Activated T-cell treated with anti-CD3 and anti-CD28 coated beads for 24 hours (primary cell): ENCODE measurements around the gene UBR4.
A peak's percentile ranks its signal among the peaks of the same experiment; 100 is the strongest.

Experiments used
- DNase-seq: peaks from one replicate; pipeline ENCODE4 v3.0.0-alpha.2; 2020; ENCODE audit warnings: low read depth

UBR4 gene

DNA sequence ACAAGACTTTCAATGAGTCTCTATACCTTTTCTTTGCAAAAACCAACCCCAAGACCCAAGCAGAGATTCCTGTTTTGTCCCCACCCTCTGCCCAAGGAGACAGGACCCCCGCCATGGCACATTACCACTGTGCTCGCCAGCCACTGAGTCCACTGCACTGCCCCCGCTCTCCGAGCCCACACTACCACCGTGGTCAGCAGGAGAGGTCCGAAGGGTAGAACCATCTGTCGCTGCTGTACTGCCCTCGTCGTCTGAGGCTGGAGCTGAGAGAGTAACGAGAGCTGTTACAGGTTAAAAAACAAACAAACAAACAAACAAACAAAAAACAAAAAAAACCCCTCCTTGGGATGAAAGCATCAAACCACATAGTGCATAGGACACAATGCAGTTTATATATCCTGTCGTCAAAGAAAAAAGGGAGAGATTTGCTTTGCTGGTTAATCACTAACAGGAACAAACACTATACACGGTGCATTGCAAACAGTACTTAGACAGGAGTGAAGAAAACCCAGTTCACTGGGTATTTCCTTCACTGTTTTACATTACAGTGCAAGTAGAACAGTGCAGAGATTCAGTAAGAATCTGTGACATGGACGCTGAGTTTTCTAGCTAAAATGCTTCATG, 71.0 kb downstream of the UBR4 start:
- DNase-seq, result no peak

DNA sequence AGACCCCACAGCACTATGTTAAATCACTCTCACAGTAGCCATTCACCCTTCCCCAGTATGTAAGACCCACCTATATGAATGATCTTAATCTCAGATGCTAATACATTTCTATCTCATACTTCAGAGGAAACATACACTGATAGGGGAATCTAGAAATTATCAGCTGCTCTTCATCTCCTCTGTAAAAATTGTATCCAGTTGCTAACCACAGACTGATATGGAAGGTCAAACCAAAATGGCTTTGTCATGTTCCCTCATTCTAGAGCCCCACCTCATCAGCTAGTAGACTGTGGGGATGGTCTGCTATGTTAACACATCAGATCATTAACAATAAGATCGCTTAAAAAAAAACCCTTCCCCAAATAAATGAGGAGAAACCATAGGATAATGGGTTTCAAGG, 71.7 kb downstream of the UBR4 start:
- DNase-seq, result no peak

DNA sequence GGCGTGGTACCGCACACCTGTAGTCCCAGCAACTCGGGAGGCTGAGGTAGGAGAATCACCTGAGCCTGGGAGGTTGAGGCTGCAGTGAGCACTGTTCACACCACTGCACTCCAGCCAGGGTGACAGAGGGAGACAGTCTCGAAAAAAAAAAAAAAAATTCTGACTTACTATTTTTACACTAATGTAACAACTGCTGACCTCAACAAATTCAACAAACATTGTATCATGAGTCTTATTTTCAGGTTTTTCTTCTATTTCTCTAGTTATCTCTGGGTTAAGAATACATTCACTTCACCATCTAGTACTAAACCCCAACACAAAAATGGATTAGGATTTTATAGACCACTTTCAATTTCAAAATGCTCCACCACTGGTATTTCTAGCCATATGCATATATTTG, 72.9 kb downstream of the UBR4 start:
- DNase-seq, result no peak

DNA sequence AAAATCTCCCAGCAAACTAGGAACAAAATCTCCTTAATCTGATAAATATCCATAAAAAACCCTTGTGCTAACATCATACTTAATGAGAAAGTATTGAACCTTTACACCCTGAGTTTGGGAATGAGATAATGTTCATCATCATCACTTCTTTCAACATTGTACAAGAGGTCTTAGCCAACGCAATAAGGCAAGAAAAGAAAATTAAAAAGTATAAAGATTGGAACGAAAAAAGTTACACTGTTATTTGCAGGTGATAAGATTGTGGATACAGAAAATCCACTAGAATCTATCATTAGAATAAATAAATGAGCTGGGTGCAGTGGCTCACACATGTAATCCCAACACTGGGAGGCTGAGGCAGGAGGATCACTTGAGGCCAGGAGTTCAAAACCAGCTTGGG, 76.7 kb downstream of the UBR4 start:
- DNase-seq, result no peak

GRCh38 chr1:19130468-19130867, 79.6 kb downstream of the UBR4 start:
- no peak for DNase-seq

- no peak for DNase-seq
These were observed 81.0 kb downstream of the UBR4 start for GRCh38 chr1:19128968-19129514.

- peak; percentile 10 for DNase-seq
These were observed 85.8 kb downstream of the UBR4 start for GRCh38 chr1:19124273-19124672.

- peak; percentile 4 for DNase-seq
These were observed 86.2 kb downstream of the UBR4 start for GRCh38 chr1:19123837-19124236.

DNA sequence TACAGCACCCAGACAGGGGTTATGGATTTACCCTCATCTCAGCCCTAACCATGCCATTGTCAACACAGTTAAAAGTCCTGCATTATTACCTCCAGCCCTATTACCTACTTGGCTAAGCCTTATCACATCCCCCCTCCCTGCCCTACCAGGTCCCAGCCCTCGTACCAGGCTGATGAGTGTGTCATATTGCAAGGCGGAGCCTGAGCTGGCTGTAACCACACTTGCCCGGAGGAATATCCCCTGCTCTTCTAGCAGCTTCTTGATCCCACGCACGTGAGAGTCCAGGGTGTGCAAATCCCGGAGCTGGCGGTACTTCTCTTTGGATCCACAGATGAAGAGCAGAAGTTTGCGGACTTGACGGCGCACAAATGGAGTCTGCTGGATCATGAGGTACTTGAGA, 87.4 kb downstream of the UBR4 start:
- no peak for DNase-seq

DNA sequence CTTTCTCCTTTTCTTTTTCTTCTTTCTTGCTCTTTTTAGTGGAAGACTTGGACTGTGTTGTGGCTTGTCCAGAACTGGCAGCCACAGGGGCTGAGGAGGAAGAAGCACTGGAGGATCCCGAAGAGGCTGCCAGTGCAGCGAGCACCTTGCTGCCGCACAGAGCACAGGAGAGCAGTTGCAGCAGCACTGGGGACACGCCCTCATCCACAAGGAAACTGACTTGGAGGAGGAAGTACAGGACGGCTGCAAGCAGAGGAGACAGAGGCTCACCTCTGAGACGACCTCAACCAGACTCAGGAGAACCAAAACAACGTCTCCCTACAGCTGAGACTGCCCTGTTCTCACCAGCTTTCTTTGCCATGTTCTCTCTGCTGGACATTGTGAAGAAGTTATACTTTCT, 88.9 kb downstream of the UBR4 start:
- DNase-seq, result no peak

DNA sequence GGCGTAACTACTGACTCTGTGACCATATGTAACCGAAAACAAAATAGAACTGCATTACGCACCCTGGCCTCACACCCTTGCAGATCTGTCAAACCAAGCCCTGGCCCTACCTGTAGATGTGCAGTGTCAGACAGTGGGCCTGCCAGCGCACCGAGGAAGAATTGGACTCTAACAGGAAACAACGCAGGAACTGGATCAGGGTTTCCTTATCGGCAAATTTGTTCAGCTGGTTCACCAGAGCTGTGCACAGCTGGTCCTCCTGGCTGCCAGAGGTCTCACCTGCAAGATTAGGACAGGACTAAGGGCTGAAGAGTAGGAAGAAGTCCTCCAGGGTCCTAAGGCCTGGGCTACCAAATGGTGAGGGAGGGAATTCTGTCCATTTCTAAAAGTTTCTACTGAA, 90.0 kb downstream of the UBR4 start:
- DNase-seq, result no peak

- no peak for DNase-seq
These were observed 94.8 kb downstream of the UBR4 start for GRCh38 chr1:19115082-19115808.

- peak; percentile 18 for DNase-seq
These were observed 96.4 kb downstream of the UBR4 start for GRCh38 chr1:19113697-19114092.

DNA sequence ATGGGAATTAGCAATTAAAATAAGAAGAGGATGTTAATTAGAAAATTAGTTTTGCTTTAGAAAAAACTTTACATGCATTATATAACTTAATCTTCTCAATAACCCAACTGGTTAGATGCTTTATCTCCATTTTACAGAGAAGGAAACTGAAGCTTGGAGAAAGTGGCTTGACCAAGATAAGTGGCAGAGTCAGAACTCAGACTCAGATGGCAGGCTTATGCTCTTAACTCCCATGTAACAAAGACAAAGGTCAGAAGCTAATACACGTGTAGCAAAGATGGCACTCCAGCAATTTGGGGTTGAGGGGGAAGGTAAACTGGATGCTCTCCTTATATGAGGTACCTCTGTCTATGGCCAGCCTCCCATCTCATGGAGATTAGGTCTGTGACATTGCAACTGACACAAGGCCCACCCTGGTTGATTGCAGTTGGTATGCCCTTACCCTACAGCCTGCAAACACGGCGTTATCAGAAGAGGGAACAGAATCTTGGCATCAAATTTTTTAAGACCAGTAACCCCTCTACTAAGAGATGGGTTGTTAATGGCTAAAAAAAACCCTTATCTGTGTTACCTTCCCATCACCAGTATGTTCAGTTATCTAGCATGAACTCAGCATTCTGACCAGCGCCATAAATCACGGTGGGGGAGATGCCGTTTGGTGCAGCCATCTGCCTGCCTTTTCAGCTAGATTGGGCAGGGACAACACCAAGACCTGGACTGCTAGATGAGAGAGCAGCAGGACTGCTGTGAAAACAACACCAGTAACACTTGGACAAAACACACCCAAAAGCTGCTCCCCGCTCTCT, 97.0 kb downstream of the UBR4 start:
- no peak for DNase-seq

- DNase-seq, result no peak
These were observed 99.7 kb downstream of the UBR4 start for GRCh38 chr1:19110257-19110927.

DNA sequence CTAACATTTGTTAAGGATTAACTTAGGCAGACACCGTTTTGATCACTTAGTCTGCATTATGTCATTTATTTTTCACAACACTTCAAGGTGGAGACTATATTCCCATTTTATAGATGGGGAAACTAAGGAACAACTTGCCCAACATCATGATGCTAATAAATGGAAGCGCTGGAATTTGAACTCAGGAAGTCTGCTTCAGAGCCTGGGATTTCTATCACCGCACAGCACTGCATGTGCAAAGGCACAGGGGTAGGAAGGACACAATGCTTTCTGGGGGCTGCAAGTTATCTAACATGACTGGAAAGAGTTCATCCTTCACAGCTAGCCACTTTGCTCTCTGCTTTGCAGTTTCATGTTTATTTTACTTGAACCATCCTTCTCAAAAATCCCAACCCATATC, 100.5 kb downstream of the UBR4 start:
- DNase-seq, result no peak

DNA sequence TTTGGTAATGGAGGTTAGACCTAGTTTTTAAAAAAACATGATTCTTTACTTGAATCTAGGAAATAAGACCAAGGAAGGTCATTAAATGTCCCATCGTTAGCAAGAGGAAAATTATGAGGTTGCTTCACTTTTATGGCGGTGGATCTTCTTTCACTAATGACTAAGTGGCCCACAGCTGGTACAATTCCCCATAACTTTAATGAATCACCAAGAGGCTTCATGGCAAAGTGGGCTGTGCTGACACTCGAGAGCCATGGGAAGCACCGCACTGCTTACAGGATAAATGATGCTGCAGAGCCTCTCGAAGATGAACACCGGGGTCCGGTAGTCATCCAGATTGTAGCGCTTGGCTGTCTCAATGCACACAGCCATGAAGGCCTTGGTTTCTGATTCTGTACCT, 108.8 kb downstream of the UBR4 start:
- DNase-seq, result no peak

GRCh38 chr1:19100028-19100427, 110.0 kb downstream of the UBR4 start:
- no peak for DNase-seq

- no peak for DNase-seq
These were observed 113.1 kb downstream of the UBR4 start for GRCh38 chr1:19096990-19097389.

DNA sequence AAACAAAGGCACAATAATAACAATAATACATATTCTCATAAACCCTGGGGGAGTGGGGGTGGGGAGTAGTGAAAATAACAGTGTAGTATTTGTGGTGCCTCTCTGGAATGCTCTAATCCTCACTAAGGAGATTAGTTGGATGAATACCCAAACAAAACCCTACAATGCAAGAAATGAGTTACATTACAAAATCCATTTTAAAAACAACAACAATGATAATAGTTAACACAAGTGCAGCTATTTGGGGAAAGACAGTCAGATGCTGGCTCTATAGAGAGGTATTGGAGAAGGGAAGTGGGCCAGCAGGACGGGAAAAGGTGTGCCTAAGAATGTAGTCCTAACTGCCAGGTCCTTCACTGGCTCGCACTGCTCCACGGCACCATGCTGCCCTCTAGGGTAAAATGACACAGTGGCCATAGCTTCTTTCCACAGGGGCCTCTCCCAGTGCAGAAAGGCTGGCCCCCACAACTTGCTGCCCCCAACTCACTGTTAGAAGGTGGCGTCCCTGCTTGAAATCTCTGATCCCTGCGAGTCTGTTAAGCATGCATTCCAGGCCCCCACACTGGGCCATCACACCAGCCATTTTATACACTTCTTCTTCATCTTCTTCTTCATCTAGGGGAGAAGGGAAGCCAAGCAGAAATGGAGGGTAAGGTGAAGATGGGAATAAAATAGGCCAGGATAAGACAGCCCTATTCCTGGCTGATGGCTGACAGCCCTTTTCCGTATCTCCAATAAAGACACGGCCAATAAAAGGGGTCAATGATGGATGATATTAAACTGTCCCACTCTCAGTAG, 113.8 kb downstream of the UBR4 start:
- no peak for DNase-seq

GRCh38 chr1:19091196-19091953, 118.7 kb downstream of the UBR4 start:
- DNase-seq, result no peak
